ENCODE results near the gene FAM168A. TPM values are rescaled to one million over a fixed set of nuclear protein-coding genes. Genes with fewer than 3 reads are reported as not detected.
A peak's percentile ranks its signal among the peaks of the same experiment; 100 is the strongest.

Gene FAM168A
- total RNA-seq, 1 donor from 2014 or later: 13.0 TPM

GRCh38 chr11:73428227-73428626 lies 169.7 kb downstream of the FAM168A start:
- no peak overlapping the region for H3K9ac ChIP-seq (ENCODE audit: low read depth in 1 of 3, low read length in 3 of 3)
- no peaks in the 10 kb centered on the region for H3K27me3 ChIP-seq (ENCODE audit: control insufficient read depth in 3 of 3, insufficient read depth in 3 of 3, low read length in 3 of 3)
- peaks cover 0 to 4% (median 0%) of the 10 kb centered on the region in 3 donors for H3K36me3 ChIP-seq (ENCODE audit: control insufficient read depth in 3 of 3, insufficient read depth in 3 of 3, low read length in 3 of 3)
- peaks cover 4 to 10% (median 7%) of the 10 kb centered on the region in 3 donors for H3K4me1 ChIP-seq (ENCODE audit: control insufficient read depth in 3 of 3, insufficient read depth in 3 of 3, low read length in 3 of 3)
- H3K9me3 ChIP-seq (ENCODE audit: control insufficient read depth in 3 of 3, low read length in 3 of 3): no peaks in the 10 kb centered on the region
- H3K27ac ChIP-seq (ENCODE audit: low read depth, low read length): no peak overlapping the region
- H3K4me3 ChIP-seq (ENCODE audit: low read length in 3 of 3): no peak overlapping the region

DNA sequence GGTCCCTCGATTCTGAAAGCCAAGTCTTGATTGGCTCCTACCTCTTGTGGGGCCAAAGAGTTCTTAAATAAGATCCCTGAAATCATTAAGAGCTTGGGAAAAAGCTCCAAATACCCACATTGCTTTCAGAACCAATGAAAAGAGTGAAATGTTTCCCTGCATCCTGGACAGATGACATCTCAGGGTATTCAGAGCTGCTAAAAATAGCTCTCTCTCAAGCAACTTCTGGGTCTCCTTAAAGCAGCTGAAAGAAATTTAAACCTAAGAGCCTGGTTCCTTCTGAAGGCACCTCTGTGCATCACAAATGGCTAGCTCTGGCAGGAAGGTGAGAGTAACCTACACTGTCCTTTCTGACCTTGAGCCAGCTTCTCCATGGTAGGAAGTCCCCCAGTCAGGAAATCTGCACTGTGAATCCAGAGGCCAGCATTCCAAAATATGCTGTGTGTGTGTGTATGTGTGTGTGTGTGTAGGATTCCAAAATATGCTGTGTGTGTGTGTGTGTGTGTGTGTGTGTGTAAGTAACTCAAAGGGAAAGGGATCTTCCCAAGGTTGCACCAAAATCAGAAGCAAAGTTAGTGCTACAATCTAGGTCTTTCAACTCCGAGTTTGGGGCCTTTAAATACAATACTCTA lies 171.6 kb downstream of the FAM168A start:
- Histone ChIP-seq H3K9me3 (ENCODE audit: control insufficient read depth in 3 of 3, low read length in 3 of 3) (no peaks in the 10 kb centered on the region), H3K9ac (ENCODE audit: low read depth in 1 of 3, low read length in 3 of 3) (no peak overlapping the region), H3K4me1 (ENCODE audit: control insufficient read depth in 3 of 3, insufficient read depth in 3 of 3, low read length in 3 of 3) (peaks cover 4 to 10% (median 7%) of the 10 kb centered on the region in 3 donors), H3K4me3 (ENCODE audit: low read length in 3 of 3) (no peak overlapping the region), H3K27me3 (ENCODE audit: control insufficient read depth in 3 of 3, insufficient read depth in 3 of 3, low read length in 3 of 3) (no peaks in the 10 kb centered on the region), H3K27ac (ENCODE audit: low read depth, low read length) (no peak overlapping the region), H3K36me3 (ENCODE audit: control insufficient read depth in 3 of 3, insufficient read depth in 3 of 3, low read length in 3 of 3) (peaks cover 0 to 4% (median 0%) of the 10 kb centered on the region in 3 donors)

DNA sequence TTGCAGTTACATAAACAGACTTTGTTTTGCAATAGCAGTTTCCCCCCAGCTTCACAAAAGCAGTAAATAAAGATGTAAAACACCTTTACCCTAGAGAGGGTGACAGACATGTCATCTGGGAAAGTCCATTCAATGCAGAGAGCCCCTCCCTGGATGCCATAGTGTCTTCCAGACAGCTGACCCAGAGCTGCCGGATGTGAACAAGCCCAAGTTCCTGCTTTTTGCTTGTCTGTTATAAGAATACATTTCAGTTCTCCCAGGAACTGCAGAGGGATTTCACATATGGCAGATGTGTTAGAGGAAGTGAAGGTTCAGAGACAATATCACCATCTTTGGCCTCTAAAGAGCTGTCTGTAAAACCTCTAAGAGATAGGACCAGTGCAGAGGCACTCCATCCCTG lies 172.8 kb downstream of the FAM168A start:
- Histone ChIP-seq H3K4me1 (ENCODE audit: control insufficient read depth in 3 of 3, insufficient read depth in 3 of 3, low read length in 3 of 3) (peaks cover 4 to 10% (median 7%) of the 10 kb centered on the region in 3 donors), H3K9ac (ENCODE audit: low read depth in 1 of 3, low read length in 3 of 3) (no peak overlapping the region), H3K9me3 (ENCODE audit: control insufficient read depth in 3 of 3, low read length in 3 of 3) (no peaks in the 10 kb centered on the region), H3K4me3 (ENCODE audit: low read length in 3 of 3) (no peak overlapping the region), H3K36me3 (ENCODE audit: control insufficient read depth in 3 of 3, insufficient read depth in 3 of 3, low read length in 3 of 3) (no peaks in the 10 kb centered on the region), H3K27me3 (ENCODE audit: control insufficient read depth in 3 of 3, insufficient read depth in 3 of 3, low read length in 3 of 3) (no peaks in the 10 kb centered on the region), H3K27ac (ENCODE audit: low read depth, low read length) (no peak overlapping the region)

GRCh38 chr11:73423506-73423905 lies 174.4 kb downstream of the FAM168A start:
- no peaks in the 10 kb centered on the region for H3K27me3 ChIP-seq (ENCODE audit: control insufficient read depth in 3 of 3, insufficient read depth in 3 of 3, low read length in 3 of 3)
- no peak overlapping the region for H3K9ac ChIP-seq (ENCODE audit: low read depth in 1 of 3, low read length in 3 of 3)
- no peak overlapping the region for H3K4me3 ChIP-seq (ENCODE audit: low read length in 3 of 3)
- peaks cover 4 to 10% (median 7%) of the 10 kb centered on the region in 3 donors for H3K4me1 ChIP-seq (ENCODE audit: control insufficient read depth in 3 of 3, insufficient read depth in 3 of 3, low read length in 3 of 3)
- no peaks in the 10 kb centered on the region for H3K9me3 ChIP-seq (ENCODE audit: control insufficient read depth in 3 of 3, low read length in 3 of 3)
- H3K36me3 ChIP-seq (ENCODE audit: control insufficient read depth in 3 of 3, insufficient read depth in 3 of 3, low read length in 3 of 3): peaks cover 0 to 3% (median 2%) of the 10 kb centered on the region in 3 donors
- H3K27ac ChIP-seq (ENCODE audit: low read depth, low read length): no peak overlapping the region

- Histone ChIP-seq H3K27ac (ENCODE audit: low read depth, low read length) (no peak overlapping the region), H3K27me3 (ENCODE audit: control insufficient read depth in 3 of 3, insufficient read depth in 3 of 3, low read length in 3 of 3) (no peaks in the 10 kb centered on the region), H3K4me1 (ENCODE audit: control insufficient read depth in 3 of 3, insufficient read depth in 3 of 3, low read length in 3 of 3) (peaks cover 4 to 10% (median 7%) of the 10 kb centered on the region in 3 donors), H3K9ac (ENCODE audit: low read depth in 1 of 3, low read length in 3 of 3) (no peak overlapping the region), H3K9me3 (ENCODE audit: control insufficient read depth in 3 of 3, low read length in 3 of 3) (no peaks in the 10 kb centered on the region), H3K36me3 (ENCODE audit: control insufficient read depth in 3 of 3, insufficient read depth in 3 of 3, low read length in 3 of 3) (peaks cover 0 to 6% (median 3%) of the 10 kb centered on the region in 3 donors), H3K4me3 (ENCODE audit: low read length in 3 of 3) (no peak overlapping the region)
These were observed 175.0 kb downstream of the FAM168A start for GRCh38 chr11:73422886-73423285.

DNA sequence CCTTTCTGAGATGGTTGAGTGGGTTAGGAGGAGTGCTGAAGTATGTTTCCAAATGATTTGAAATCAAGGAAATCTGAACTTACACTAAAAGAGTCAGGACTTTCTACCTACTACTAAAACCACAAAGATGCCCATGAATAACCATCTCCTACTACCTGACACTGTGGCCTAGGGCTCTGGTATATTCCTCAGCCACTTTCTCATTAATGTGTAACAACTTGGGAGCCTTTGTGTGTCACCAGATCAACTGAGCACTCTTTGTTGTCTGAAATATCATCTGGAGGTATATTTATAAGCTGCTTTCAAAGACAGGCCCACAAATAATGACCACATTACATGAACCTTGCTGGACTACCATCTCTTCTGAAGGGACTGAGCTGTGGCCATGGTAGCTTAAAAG lies 177.8 kb downstream of the FAM168A start:
- no peak overlapping the region for H3K9ac ChIP-seq (ENCODE audit: low read depth in 1 of 3, low read length in 3 of 3)
- peaks cover 8 to 14% (median 12%) of the 10 kb centered on the region in 3 donors for H3K4me1 ChIP-seq (ENCODE audit: control insufficient read depth in 3 of 3, insufficient read depth in 3 of 3, low read length in 3 of 3)
- H3K36me3 ChIP-seq (ENCODE audit: control insufficient read depth in 3 of 3, insufficient read depth in 3 of 3, low read length in 3 of 3): peaks cover 0 to 6% (median 3%) of the 10 kb centered on the region in 3 donors
- no peak overlapping the region for H3K27ac ChIP-seq (ENCODE audit: low read depth, low read length)
- H3K9me3 ChIP-seq (ENCODE audit: control insufficient read depth in 3 of 3, low read length in 3 of 3): no peaks in the 10 kb centered on the region
- H3K4me3 ChIP-seq (ENCODE audit: low read length in 3 of 3): no peak overlapping the region
- H3K27me3 ChIP-seq (ENCODE audit: control insufficient read depth in 3 of 3, insufficient read depth in 3 of 3, low read length in 3 of 3): no peaks in the 10 kb centered on the region

- H3K4me3 ChIP-seq (ENCODE audit: low read length in 3 of 3): no peak overlapping the region
- H3K9me3 ChIP-seq (ENCODE audit: control insufficient read depth in 3 of 3, low read length in 3 of 3): no peaks in the 10 kb centered on the region
- no peaks in the 10 kb centered on the region for H3K27me3 ChIP-seq (ENCODE audit: control insufficient read depth in 3 of 3, insufficient read depth in 3 of 3, low read length in 3 of 3)
- H3K27ac ChIP-seq (ENCODE audit: low read depth, low read length): peak overlapping the region; percentile 1
- peaks cover 20 to 24% (median 23%) of the 10 kb centered on the region in 3 donors for H3K4me1 ChIP-seq (ENCODE audit: control insufficient read depth in 3 of 3, insufficient read depth in 3 of 3, low read length in 3 of 3)
- H3K9ac ChIP-seq (ENCODE audit: low read depth in 1 of 3, low read length in 3 of 3): no peak overlapping the region
- peaks cover 0 to 6% (median 3%) of the 10 kb centered on the region in 3 donors for H3K36me3 ChIP-seq (ENCODE audit: control insufficient read depth in 3 of 3, insufficient read depth in 3 of 3, low read length in 3 of 3)
These were observed 181.1 kb downstream of the FAM168A start for GRCh38 chr11:73416786-73417185.

DNA sequence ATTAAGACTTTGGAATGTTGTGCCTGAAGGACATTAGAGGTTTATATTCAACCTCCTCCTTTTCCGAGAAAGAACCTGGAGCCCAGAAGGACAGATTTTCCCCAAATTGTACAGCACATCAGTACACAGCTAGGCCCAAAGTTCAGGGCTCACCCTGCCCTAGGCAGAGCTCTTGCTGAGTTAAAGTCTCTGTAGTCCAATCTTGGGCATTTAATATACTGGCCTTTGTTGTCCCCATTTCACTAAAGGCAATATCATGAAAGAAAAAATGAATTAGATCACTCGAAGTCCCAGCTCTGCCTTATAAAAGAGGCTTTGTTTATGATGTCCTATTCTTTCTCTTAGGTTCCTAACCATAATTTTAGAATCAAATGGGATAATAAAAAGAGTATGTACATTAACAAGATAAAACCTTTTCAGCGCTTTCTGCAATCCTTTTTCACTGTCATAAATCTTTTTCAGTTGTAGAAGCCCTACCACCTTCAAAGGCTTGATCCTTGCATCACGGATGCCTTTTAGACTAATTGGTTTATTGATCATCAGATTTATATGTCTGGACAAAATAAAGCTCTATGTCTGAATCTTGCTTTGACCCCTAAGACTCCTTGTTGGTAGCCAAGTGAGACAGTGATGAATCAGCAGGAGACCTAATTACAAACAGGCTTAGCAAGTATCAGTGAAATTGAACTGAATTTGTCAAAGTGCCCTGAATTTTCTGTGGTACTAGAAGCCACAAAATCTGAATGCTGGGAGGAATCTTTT lies 181.9 kb downstream of the FAM168A start:
- Histone ChIP-seq H3K27ac (ENCODE audit: low read depth, low read length) (peak overlapping the region; percentile 58), H3K9me3 (ENCODE audit: control insufficient read depth in 3 of 3, low read length in 3 of 3) (no peaks in the 10 kb centered on the region), H3K4me3 (ENCODE audit: low read length in 3 of 3) (no peak overlapping the region), H3K27me3 (ENCODE audit: control insufficient read depth in 3 of 3, insufficient read depth in 3 of 3, low read length in 3 of 3) (no peaks in the 10 kb centered on the region), H3K4me1 (ENCODE audit: control insufficient read depth in 3 of 3, insufficient read depth in 3 of 3, low read length in 3 of 3) (peaks cover 20 to 24% (median 23%) of the 10 kb centered on the region in 3 donors), H3K36me3 (ENCODE audit: control insufficient read depth in 3 of 3, insufficient read depth in 3 of 3, low read length in 3 of 3) (peaks cover 0 to 8% (median 3%) of the 10 kb centered on the region in 3 donors), H3K9ac (ENCODE audit: low read depth in 1 of 3, low read length in 3 of 3) (no peak overlapping the region)

GRCh38 chr11:73414977-73415651 lies 182.8 kb downstream of the FAM168A start:
- H3K9ac ChIP-seq (ENCODE audit: low read depth in 1 of 3, low read length in 3 of 3): no peak overlapping the region
- H3K27me3 ChIP-seq (ENCODE audit: control insufficient read depth in 3 of 3, insufficient read depth in 3 of 3, low read length in 3 of 3): no peaks in the 10 kb centered on the region
- peak overlapping the region in 1 of 3 donors; percentile 4 for H3K4me3 ChIP-seq (ENCODE audit: low read length in 3 of 3)
- H3K4me1 ChIP-seq (ENCODE audit: control insufficient read depth in 3 of 3, insufficient read depth in 3 of 3, low read length in 3 of 3): peaks cover 20 to 24% (median 23%) of the 10 kb centered on the region in 3 donors
- no peaks in the 10 kb centered on the region for H3K9me3 ChIP-seq (ENCODE audit: control insufficient read depth in 3 of 3, low read length in 3 of 3)
- H3K36me3 ChIP-seq (ENCODE audit: control insufficient read depth in 3 of 3, insufficient read depth in 3 of 3, low read length in 3 of 3): peaks cover 2 to 12% (median 3%) of the 10 kb centered on the region in 3 donors
- peak overlapping the region; percentile 58 for H3K27ac ChIP-seq (ENCODE audit: low read depth, low read length)
